ENCODE results near the gene FAM78B.

FAM78B gene

GRCh38 chr1:166164995-166165660 lies 1.7 kb downstream of the FAM78B start:
- DNase-seq (ENCODE audit: low read depth in 2 of 2, low spot score in 1 of 2), result no peak

GRCh38 chr1:166164646-166164994 lies 2.2 kb downstream of the FAM78B start:
- no peak for DNase-seq (ENCODE audit: low read depth in 2 of 2, low spot score in 1 of 2)

- no peak for DNase-seq (ENCODE audit: low read depth in 2 of 2, low spot score in 1 of 2)
These were observed 7.1 kb downstream of the FAM78B start for GRCh38 chr1:166159656-166160055.

GRCh38 chr1:166156674-166157073 lies 10.1 kb downstream of the FAM78B start:
- DNase-seq (ENCODE audit: low read depth in 2 of 2, low spot score in 1 of 2), result no peak

GRCh38 chr1:166155108-166155507 lies 11.7 kb downstream of the FAM78B start:
- DNase-seq (ENCODE audit: low read depth in 2 of 2, low spot score in 1 of 2), result no peak

- DNase-seq (ENCODE audit: low read depth in 2 of 2, low spot score in 1 of 2), result no peak
These were observed 13.1 kb downstream of the FAM78B start for GRCh38 chr1:166153525-166154314.

- DNase-seq (ENCODE audit: low read depth in 2 of 2, low spot score in 1 of 2), result no peak
These were observed 13.8 kb downstream of the FAM78B start for GRCh38 chr1:166152978-166153377.

GRCh38 chr1:166151804-166152203 lies 15.0 kb downstream of the FAM78B start:
- DNase-seq (ENCODE audit: low read depth in 2 of 2, low spot score in 1 of 2), result no peak

- no peak for DNase-seq (ENCODE audit: low read depth in 2 of 2, low spot score in 1 of 2)
These were observed 21.3 kb downstream of the FAM78B start for GRCh38 chr1:166145499-166145898.

GRCh38 chr1:166141969-166142368 lies 24.8 kb downstream of the FAM78B start:
- no peak for DNase-seq (ENCODE audit: low read depth in 2 of 2, low spot score in 1 of 2)

- no peak for DNase-seq (ENCODE audit: low read depth in 2 of 2, low spot score in 1 of 2)
These were observed 26.6 kb downstream of the FAM78B start for GRCh38 chr1:166140251-166140650.

GRCh38 chr1:166139735-166140134 lies 27.1 kb downstream of the FAM78B start:
- DNase-seq (ENCODE audit: low read depth in 2 of 2, low spot score in 1 of 2), result no peak

- DNase-seq (ENCODE audit: low read depth in 2 of 2, low spot score in 1 of 2), result no peak
These were observed 30.0 kb downstream of the FAM78B start for GRCh38 chr1:166136699-166137401.

GRCh38 chr1:166136222-166136621 lies 30.6 kb downstream of the FAM78B start:
- DNase-seq (ENCODE audit: low read depth in 2 of 2, low spot score in 1 of 2), result no peak

GRCh38 chr1:166133857-166134256 lies 32.9 kb downstream of the FAM78B start:
- DNase-seq (ENCODE audit: low read depth in 2 of 2, low spot score in 1 of 2), result no peak

- DNase-seq (ENCODE audit: low read depth in 2 of 2, low spot score in 1 of 2), result no peak
These were observed 33.4 kb downstream of the FAM78B start for GRCh38 chr1:166133276-166133841.

GRCh38 chr1:166132496-166132895 lies 34.3 kb downstream of the FAM78B start:
- DNase-seq (ENCODE audit: low read depth in 2 of 2, low spot score in 1 of 2), result no peak

- no peak for DNase-seq (ENCODE audit: low read depth in 2 of 2, low spot score in 1 of 2)
These were observed 37.8 kb downstream of the FAM78B start for GRCh38 chr1:166129006-166129405.

GRCh38 chr1:166128195-166128594 lies 38.6 kb downstream of the FAM78B start:
- no peak for DNase-seq (ENCODE audit: low read depth in 2 of 2, low spot score in 1 of 2)

- no peak for DNase-seq (ENCODE audit: low read depth in 2 of 2, low spot score in 1 of 2)
These were observed 39.8 kb downstream of the FAM78B start for GRCh38 chr1:166127003-166127402.

- no peak for DNase-seq (ENCODE audit: low read depth in 2 of 2, low spot score in 1 of 2)
These were observed 43.8 kb downstream of the FAM78B start for GRCh38 chr1:166122873-166123466.
